NCI-H345 treated with DMSO at 0.1 percent for 48 hours (cell line): Measurements from ENCODE around the gene CORO1C.

Experiments used
- DNase-seq: peaks from one replicate; lab custom pipeline; 2025; ENCODE audit not compliant: unreplicated experiment; lab: John Stamatoyannopoulos, UW

Gene CORO1C

DNA sequence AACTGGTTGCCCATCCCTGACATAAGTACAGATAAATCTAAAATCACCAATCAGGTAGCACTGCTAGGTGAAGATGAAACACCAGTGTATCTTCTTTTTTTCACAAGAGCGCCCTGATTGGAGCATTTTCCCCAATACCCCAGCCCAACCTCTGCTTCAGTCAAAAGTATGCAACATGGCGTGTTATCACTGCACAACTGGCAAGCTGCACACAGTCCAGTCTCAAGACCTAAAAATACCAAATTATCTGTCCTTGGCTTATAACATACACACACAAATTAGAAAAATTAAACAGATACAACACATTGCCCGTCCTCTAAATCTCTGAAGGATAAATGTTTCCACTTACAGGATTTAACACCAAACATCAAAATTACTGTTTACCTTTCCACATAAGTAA is 77.4 kb downstream of the CORO1C start:
- DNase-seq, result no peak

DNA sequence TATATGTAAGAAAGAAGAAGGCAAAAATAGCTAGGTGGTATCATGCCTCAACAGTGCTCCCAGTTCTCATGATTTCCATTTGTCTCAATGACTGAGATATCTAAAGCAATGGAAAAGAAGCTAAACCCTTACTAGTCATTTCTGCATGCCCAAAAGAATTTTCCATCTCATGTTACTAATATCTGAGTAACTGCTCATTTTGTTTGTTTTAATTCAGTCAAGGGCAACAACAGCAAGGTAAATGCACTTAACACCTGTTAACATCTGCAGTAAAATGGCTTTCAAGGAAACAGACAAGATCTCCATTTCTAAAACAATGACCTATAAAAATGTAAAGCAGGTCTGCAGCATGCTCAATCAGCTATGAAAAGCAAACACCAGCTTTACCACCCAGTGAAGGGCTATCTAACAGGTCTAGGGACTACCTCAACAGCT is 78.2 kb downstream of the CORO1C start:
- DNase-seq, result no peak

GRCh38 chr12:108650083-108650482 is 81.2 kb downstream of the CORO1C start:
- no peak for DNase-seq

DNA sequence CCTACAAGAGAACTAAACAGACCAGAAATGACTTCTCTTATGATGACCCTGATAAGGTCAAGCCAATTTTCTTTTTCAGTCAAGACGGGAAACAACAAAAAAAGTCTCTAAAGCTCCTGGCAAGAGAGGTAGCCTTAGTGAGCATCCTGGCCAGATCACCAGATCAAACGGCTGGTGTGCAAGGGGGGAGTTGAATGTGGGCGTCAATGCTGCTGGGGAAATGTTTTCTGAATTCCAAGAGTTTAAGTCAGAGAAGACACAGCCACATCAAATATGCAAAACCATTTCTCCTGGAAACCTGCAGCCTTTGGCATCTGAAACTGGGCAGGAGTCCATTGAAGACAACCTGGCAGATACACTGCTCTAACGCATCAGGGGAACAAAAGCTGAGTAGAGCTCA is 81.6 kb downstream of the CORO1C start:
- no peak for DNase-seq

- no peak for DNase-seq
Measured at GRCh38 chr12:108649126-108649525, 82.2 kb downstream of the CORO1C start.

DNA sequence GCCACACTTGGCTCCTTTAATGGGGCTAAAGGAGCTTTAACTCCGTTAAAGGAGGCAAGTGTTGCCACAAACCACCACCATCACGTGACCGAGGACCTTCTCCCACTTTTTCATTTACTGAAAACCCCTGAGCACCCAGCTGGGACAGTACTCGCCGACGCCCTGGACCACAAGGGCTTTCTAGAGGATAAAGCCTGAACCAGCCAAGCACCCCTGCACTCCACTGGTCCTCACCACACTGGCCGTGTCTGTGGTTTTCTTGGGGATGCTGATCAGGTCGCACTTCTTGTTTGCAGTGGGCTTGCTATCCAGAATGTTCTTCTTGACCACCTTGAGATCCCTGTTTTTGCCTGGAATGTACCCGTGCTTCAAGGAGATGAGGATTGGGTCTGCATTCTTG is 82.9 kb downstream of the CORO1C start:
- no peak for DNase-seq

DNA sequence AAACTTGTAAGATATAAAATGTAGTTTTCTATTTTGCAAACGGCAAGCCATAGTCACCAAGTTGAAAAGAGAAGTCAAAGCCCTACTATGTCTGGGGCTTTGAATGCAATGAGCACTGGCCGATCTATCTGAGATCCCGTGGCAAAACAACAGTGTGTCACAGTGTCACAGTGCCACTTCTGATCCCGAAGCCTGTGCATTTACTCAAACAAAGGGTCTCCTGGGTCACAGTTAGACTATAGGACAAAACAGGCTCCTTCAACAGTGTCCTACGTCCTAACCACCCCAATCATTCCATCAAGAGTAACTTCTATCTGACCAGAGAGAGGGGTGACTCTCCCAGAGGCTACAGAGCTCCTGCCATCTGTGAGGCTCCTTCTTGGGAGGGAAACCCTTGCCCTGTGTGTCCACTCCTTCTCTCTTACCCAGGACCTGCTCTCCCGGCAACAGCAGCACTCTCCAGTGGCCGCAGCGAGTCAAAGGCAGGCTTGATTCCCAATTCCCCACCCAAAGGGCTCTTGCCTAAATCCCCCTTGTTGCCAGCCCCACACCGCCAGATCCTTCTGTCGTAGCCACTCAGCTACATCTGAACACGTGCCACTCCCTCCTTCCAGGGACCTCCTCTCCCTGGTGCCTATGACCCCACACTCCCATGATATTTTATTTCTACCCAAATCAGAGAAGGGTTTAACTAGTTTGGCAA is 83.6 kb downstream of the CORO1C start:
- DNase-seq, result no peak

GRCh38 chr12:108646600-108647579 is 84.4 kb downstream of the CORO1C start:
- no peak for DNase-seq

- no peak for DNase-seq
Measured at GRCh38 chr12:108645686-108646599, 85.4 kb downstream of the CORO1C start.

GRCh38 chr12:108644811-108645120 is 86.6 kb downstream of the CORO1C start:
- DNase-seq, result no peak

GRCh38 chr12:108643941-108644810 is 87.1 kb downstream of the CORO1C start:
- no peak for DNase-seq

DNA sequence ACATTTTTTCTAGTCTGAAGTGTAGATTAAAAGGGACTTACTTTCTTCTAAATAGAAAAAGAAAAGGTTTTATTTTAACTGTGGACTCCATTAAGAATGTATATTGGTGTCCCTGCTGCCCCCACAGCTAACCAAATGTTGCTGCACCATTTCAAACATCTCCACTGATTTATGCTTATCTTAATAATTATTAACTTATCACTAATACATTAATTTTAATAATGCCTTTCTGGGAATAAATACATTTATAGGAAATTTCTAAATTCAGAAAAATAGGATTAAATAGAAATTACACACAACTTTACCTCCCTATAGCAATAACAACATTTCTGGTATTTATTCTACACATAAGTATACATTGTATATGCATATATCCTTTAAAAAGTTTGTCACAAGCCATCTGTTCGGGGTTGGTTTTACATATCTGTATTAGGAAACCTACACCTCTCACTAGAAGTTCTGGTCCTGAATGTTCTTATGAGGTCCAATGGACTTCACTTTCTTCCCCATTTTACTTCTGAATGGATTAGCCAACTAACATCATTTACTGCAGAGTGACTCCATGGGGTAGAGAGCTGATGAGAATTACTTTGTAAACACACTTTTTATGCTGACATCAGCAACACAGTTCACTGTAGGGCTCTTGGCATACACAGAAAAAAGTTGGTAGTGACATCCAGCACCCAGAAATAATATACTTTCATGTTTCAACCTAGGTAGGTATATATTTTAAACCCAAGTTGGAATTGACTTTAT is 88.2 kb downstream of the CORO1C start:
- no peak for DNase-seq

GRCh38 chr12:108642269-108642870 is 88.9 kb downstream of the CORO1C start:
- DNase-seq, result peak; percentile 79

DNA sequence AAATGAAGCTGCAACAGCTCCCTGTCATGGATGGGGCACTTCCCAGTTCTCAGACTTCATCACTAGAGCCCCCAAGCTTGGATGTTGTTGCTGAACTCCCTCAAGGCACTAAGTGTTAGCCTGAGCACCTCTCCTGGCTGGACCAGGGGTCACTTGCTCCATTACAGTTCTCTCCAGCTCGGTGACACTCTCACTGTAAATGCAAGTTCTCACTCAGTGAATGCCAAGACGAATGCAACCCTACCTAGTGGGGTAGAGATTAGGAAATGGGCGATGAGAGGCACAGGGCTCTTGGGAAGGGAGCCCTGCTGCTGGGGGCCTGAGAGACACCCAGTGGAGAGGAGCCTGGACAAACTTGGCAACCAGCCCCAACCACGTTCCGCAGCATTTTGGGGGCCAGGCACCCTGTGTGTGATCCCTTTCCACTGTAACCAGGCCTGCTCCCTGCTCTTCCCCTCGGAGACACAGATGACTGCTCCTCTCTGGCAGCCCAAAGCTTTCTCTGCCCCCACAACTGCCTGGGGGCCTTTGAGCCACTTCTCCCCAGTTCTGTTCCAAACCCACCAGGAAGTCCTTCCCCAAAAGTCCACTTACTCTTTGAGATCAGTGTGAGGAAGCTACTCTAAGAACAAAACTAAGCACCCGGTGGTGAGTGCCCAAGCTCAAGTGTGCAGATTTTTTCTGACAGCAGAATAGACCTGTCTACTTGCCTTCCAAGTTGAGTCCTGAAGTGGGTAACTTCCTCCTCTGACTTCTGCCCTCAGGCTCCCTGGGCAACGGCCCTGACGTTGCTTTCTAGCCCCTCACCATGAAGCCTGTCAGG is 89.7 kb downstream of the CORO1C start:
- DNase-seq, result peak; percentile 30

GRCh38 chr12:108640802-108641445 is 90.4 kb downstream of the CORO1C start:
- DNase-seq, result no peak

DNA sequence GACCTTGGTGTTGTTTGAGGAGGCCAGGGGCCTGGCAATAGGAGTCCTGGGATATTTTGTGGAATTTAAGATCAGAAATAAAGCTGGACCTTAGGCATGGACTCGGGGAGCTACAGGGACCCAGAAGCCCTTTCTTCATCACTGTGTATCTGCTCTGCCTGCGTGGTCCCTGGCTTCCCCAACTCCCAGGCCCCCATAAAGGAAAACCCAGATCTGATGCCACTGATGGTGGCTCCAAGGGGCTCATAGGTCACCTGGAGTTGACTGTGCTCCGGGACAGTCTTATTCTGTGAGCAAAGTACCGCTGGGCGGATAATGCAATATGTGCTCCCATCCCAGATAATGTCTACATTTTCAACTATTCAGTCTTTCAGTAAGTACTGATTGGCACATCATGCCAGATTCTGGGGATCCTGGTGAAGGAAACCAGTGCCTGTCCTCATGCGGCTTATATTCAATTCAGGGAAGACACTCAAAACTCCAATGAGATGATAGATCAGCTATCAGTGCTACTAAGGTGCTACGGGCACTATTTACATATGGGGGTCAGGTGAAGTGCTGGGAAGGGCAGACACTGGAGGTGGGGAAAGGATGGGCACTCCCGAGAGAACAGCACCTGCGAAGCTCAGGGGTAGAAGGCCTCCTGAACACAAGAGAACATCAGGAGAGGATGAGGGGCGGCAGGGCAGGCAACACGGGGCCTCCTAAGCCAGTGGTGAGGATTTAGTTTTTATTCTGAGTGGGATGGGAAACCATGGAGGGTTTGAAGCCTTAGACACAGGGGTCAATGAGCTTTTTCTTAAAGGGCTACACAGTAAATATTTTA is 92.1 kb downstream of the CORO1C start:
- DNase-seq, result no peak
